Transverse colon (tissue), 4 donors: ENCODE data around the gene DMD.

Experiments used
- POLR2AphosphoS5 ChIP-seq, 3 donors: sonication (generic); formaldehyde crosslinking; IDR thresholded peaks; one replicate each; pipeline ENCODE4 v1.6.1; 2016; ENCODE audit warnings: antibody characterized with exemption in 3 of 3
- TF ChIP-seq, protein P1 (sequence below), 5 experiments: fragments of 200-600 bp in 3 of 5; fragments of 450-650 bp in 2 of 5; sonication (generic) in 3 of 5; IDR thresholded peaks; 1 replicate in 2 of 5; 2 replicates in 3 of 5; pipeline ENCODE4 v1.5.1; 2016 to 2017; ENCODE audit warnings: antibody characterized with exemption in 5 of 5, inconsistent platforms in 3 of 5, mild to moderate bottlenecking in 2 of 5, moderate library complexity in 1 of 5

- TF ChIP-seq, protein P1, sequence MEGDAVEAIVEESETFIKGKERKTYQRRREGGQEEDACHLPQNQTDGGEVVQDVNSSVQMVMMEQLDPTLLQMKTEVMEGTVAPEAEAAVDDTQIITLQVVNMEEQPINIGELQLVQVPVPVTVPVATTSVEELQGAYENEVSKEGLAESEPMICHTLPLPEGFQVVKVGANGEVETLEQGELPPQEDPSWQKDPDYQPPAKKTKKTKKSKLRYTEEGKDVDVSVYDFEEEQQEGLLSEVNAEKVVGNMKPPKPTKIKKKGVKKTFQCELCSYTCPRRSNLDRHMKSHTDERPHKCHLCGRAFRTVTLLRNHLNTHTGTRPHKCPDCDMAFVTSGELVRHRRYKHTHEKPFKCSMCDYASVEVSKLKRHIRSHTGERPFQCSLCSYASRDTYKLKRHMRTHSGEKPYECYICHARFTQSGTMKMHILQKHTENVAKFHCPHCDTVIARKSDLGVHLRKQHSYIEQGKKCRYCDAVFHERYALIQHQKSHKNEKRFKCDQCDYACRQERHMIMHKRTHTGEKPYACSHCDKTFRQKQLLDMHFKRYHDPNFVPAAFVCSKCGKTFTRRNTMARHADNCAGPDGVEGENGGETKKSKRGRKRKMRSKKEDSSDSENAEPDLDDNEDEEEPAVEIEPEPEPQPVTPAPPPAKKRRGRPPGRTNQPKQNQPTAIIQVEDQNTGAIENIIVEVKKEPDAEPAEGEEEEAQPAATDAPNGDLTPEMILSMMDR (IDR thresholded peaks at IDR 0.05): no peak
- TF ChIP-seq POLR2AphosphoS5 (IDR thresholded peaks at IDR 0.05): no peak
These were observed 133.1 kb downstream of the DMD start for GRCh38 chrX:33078273-33078672.
